ENCODE results near the gene KRT75. TPM values are rescaled to one million over a fixed set of nuclear protein-coding genes. Genes with fewer than 3 reads are reported as not detected.

Gene KRT75
- total RNA-seq, 1 experiment from 2014 or later, result not detected

DNA sequence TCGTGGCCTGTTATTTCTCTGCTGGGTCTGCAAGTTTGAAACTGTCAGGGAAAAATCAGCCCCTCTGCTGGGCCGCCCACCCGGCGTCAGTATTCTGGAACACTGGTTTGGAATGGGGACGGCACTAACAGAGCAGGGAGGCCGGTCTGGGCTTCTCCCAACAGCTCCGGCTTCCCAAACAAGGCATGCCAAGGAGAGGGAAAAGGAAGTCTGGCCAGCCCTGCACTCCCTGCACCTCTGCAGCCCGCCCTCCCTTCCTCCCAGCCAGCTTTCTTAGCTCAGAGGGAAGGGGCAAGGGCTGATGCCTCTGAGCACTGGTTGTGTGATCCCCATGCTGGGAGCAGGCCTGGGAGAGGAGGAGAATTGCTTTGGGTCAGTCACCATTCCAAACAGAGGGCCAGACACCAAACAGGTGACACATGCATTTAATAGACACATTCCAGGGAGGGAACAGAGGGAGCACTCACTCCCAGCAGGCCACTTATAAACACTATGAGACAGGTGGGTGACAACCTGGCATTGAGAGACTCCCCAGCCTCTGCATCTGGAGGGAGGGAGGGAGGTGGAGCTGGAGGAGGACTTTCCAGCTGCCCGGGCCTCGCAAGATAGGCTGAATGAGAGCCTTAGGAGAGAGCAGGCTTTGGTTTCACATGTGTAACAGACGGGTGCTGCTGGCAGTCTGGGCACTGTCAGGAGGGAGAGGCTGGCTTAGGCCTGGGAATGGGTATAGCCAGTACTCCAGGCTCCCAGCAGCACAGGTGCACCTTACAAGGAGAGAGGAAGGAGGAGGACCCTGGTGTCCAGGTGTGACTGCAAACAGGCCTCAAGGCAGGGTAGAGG lies 10.3 kb downstream of the KRT75 start (continued):
- TF ChIP-seq, protein P1, sequence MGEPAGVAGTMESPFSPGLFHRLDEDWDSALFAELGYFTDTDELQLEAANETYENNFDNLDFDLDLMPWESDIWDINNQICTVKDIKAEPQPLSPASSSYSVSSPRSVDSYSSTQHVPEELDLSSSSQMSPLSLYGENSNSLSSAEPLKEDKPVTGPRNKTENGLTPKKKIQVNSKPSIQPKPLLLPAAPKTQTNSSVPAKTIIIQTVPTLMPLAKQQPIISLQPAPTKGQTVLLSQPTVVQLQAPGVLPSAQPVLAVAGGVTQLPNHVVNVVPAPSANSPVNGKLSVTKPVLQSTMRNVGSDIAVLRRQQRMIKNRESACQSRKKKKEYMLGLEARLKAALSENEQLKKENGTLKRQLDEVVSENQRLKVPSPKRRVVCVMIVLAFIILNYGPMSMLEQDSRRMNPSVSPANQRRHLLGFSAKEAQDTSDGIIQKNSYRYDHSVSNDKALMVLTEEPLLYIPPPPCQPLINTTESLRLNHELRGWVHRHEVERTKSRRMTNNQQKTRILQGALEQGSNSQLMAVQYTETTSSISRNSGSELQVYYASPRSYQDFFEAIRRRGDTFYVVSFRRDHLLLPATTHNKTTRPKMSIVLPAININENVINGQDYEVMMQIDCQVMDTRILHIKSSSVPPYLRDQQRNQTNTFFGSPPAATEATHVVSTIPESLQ (CRISPR knock-in tag; IDR thresholded peaks at IDR 0.05), result no peak
- no peak for TF ChIP-seq CREB1 (CRISPR knock-in tag; IDR thresholded peaks at IDR 0.05)
- TF ChIP-seq, protein P2, sequence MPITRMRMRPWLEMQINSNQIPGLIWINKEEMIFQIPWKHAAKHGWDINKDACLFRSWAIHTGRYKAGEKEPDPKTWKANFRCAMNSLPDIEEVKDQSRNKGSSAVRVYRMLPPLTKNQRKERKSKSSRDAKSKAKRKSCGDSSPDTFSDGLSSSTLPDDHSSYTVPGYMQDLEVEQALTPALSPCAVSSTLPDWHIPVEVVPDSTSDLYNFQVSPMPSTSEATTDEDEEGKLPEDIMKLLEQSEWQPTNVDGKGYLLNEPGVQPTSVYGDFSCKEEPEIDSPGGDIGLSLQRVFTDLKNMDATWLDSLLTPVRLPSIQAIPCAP (CRISPR knock-in tag; IDR thresholded peaks at IDR 0.05), result no peak
- TF ChIP-seq, protein P3, sequence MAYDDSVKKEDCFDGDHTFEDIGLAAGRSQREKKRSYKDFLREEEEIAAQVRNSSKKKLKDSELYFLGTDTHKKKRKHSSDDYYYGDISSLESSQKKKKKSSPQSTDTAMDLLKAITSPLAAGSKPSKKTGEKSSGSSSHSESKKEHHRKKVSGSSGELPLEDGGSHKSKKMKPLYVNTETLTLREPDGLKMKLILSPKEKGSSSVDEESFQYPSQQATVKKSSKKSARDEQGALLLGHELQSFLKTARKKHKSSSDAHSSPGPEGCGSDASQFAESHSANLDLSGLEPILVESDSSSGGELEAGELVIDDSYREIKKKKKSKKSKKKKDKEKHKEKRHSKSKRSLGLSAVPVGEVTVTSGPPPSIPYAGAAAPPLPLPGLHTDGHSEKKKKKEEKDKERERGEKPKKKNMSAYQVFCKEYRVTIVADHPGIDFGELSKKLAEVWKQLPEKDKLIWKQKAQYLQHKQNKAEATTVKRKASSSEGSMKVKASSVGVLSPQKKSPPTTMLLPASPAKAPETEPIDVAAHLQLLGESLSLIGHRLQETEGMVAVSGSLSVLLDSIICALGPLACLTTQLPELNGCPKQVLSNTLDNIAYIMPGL (CRISPR knock-in tag; IDR thresholded peaks at IDR 0.05), result no peak
- TF ChIP-seq, protein P4, sequence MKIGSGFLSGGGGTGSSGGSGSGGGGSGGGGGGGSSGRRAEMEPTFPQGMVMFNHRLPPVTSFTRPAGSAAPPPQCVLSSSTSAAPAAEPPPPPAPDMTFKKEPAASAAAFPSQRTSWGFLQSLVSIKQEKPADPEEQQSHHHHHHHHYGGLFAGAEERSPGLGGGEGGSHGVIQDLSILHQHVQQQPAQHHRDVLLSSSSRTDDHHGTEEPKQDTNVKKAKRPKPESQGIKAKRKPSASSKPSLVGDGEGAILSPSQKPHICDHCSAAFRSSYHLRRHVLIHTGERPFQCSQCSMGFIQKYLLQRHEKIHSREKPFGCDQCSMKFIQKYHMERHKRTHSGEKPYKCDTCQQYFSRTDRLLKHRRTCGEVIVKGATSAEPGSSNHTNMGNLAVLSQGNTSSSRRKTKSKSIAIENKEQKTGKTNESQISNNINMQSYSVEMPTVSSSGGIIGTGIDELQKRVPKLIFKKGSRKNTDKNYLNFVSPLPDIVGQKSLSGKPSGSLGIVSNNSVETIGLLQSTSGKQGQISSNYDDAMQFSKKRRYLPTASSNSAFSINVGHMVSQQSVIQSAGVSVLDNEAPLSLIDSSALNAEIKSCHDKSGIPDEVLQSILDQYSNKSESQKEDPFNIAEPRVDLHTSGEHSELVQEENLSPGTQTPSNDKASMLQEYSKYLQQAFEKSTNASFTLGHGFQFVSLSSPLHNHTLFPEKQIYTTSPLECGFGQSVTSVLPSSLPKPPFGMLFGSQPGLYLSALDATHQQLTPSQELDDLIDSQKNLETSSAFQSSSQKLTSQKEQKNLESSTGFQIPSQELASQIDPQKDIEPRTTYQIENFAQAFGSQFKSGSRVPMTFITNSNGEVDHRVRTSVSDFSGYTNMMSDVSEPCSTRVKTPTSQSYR (CRISPR knock-in tag; IDR thresholded peaks at IDR 0.05), result no peak

DNA sequence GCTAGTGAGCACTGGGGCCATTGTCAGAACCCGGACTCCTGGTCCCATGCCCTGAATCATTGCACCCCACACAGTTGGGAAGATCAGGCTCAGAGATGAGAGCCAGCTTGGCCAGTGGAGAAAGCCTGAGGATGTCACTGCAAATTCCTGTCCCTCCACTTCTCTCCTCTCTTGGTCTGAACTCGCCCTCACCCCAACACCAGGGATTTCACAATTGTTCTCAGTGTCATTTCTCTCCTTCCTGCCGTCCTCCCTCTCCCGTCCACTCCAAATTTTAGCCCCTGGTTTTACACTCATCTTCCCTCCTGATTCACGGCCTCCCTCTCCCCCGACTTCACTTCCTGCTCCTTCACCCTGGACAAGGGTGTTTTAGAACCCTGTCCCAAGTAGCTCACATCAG lies 11.1 kb downstream of the KRT75 start:
- peaks cover 2% of the 10 kb centered on the region for H3K27me3 Mint-ChIP-seq (ENCODE audit: low read depth)
- ATAC-seq, result no peak
- no peak for TF ChIP-seq SOX15 (CRISPR knock-in tag; IDR thresholded peaks at IDR 0.05)
- TF ChIP-seq TEAD4 (CRISPR knock-in tag; IDR thresholded peaks at IDR 0.05), result no peak
- TF ChIP-seq, protein P5, sequence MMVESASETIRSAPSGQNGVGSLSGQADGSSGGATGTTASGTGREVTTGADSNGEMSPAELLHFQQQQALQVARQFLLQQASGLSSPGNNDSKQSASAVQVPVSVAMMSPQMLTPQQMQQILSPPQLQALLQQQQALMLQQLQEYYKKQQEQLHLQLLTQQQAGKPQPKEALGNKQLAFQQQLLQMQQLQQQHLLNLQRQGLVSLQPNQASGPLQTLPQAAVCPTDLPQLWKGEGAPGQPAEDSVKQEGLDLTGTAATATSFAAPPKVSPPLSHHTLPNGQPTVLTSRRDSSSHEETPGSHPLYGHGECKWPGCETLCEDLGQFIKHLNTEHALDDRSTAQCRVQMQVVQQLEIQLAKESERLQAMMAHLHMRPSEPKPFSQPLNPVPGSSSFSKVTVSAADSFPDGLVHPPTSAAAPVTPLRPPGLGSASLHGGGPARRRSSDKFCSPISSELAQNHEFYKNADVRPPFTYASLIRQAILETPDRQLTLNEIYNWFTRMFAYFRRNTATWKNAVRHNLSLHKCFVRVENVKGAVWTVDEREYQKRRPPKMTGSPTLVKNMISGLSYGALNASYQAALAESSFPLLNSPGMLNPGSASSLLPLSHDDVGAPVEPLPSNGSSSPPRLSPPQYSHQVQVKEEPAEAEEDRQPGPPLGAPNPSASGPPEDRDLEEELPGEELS (CRISPR knock-in tag; IDR thresholded peaks at IDR 0.05), result no peak
- TF ChIP-seq, protein P1 (CRISPR knock-in tag; IDR thresholded peaks at IDR 0.05), result no peak
- TF ChIP-seq CBFB (CRISPR knock-in tag; IDR thresholded peaks at IDR 0.05; ENCODE audit: low read depth), result no peak
- TF ChIP-seq ZNF263 (CRISPR knock-in tag; IDR thresholded peaks at IDR 0.05; ENCODE audit: low read depth), result no peak
- TF ChIP-seq, protein P6, sequence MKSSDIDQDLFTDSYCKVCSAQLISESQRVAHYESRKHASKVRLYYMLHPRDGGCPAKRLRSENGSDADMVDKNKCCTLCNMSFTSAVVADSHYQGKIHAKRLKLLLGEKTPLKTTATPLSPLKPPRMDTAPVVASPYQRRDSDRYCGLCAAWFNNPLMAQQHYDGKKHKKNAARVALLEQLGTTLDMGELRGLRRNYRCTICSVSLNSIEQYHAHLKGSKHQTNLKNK (CRISPR knock-in tag; IDR thresholded peaks at IDR 0.05), result no peak
- no peak for TF ChIP-seq ZNF396 (CRISPR knock-in tag; IDR thresholded peaks at IDR 0.05; ENCODE audit: borderline replicate concordance)
- TF ChIP-seq ZNF317 (CRISPR knock-in tag; IDR thresholded peaks at IDR 0.05; ENCODE audit: borderline replicate concordance, low read depth), result no peak
- TF ChIP-seq FOXK1 (CRISPR knock-in tag; IDR thresholded peaks at IDR 0.05), result no peak
- no peak for TF ChIP-seq NFYB (CRISPR knock-in tag; conservative IDR thresholded peaks at IDR 0.05; ENCODE audit: low read depth)
- no peak for TF ChIP-seq SMAD4 (CRISPR knock-in tag; IDR thresholded peaks at IDR 0.05)
- TF ChIP-seq NR3C1 (CRISPR knock-in tag; conservative IDR thresholded peaks at IDR 0.05; ENCODE audit: low read depth), result no peak
- TF ChIP-seq, protein P7, sequence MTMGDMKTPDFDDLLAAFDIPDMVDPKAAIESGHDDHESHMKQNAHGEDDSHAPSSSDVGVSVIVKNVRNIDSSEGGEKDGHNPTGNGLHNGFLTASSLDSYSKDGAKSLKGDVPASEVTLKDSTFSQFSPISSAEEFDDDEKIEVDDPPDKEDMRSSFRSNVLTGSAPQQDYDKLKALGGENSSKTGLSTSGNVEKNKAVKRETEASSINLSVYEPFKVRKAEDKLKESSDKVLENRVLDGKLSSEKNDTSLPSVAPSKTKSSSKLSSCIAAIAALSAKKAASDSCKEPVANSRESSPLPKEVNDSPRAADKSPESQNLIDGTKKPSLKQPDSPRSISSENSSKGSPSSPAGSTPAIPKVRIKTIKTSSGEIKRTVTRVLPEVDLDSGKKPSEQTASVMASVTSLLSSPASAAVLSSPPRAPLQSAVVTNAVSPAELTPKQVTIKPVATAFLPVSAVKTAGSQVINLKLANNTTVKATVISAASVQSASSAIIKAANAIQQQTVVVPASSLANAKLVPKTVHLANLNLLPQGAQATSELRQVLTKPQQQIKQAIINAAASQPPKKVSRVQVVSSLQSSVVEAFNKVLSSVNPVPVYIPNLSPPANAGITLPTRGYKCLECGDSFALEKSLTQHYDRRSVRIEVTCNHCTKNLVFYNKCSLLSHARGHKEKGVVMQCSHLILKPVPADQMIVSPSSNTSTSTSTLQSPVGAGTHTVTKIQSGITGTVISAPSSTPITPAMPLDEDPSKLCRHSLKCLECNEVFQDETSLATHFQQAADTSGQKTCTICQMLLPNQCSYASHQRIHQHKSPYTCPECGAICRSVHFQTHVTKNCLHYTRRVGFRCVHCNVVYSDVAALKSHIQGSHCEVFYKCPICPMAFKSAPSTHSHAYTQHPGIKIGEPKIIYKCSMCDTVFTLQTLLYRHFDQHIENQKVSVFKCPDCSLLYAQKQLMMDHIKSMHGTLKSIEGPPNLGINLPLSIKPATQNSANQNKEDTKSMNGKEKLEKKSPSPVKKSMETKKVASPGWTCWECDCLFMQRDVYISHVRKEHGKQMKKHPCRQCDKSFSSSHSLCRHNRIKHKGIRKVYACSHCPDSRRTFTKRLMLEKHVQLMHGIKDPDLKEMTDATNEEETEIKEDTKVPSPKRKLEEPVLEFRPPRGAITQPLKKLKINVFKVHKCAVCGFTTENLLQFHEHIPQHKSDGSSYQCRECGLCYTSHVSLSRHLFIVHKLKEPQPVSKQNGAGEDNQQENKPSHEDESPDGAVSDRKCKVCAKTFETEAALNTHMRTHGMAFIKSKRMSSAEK (CRISPR knock-in tag; IDR thresholded peaks at IDR 0.05; ENCODE audit: borderline replicate concordance), result no peak

More for the DNA sequence above, 11.1 kb downstream of the KRT75 start:
- H3K9me3 Mint-ChIP-seq, result no peaks in the 10 kb centered on the region
- ChIA-PET POLR2A (no interaction called here), CTCF (interaction anchor here (0.8 to 1.6 kb wide), 7 partner anchors 9 to 377 kb away, joined by 3 to 7 read pairs (median 3); no protein-coding TSS in a partner anchor)
- H3K27ac Mint-ChIP-seq, result no peak overlapping the region
- H3K4me3 Mint-ChIP-seq, result no peak overlapping the region
- H3K36me3 Mint-ChIP-seq, result no peaks in the 10 kb centered on the region
- peaks cover 5% of the 10 kb centered on the region; the same call in 1 of the 2 replicates for H3K4me1 Mint-ChIP-seq
- DNase-seq (ENCODE audit: low spot score), result no peak
